HG03139 (cell line): ENCODE results near the gene ZBTB47.

ENCODE experiments used
- ATAC-seq: cut with Tn5 transposase; IDR thresholded peaks from one replicate; pipeline ENCODE4 v1.9.1; 2021; ENCODE audit not compliant: unreplicated experiment

Gene ZBTB47

GRCh38 chr3:42664438-42664803 lies 10.9 kb downstream of the ZBTB47 start:
- ATAC-seq: no peak

- no peak for ATAC-seq
Measured at GRCh38 chr3:42665050-42665878, 11.8 kb downstream of the ZBTB47 start.

DNA sequence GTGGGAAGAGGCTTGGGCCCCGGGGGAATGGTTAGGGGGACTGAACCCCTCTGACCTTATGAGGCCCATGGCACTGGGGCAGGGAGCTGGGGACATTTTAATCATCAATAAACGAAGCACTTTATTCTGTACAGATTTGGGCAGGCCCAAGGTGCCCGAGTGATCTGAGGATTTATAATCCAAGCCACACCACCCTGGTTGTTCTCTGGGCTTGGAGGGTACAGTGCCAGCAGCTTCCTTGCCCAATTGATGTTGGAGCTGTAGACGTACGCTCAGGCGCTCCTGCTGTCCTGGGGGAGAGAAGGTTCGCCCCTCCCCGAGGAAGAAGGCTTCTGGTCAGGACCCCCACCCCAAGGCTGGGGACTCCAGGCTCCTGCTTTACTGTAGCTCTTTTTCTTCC lies 12.5 kb downstream of the ZBTB47 start:
- ATAC-seq: no peak

DNA sequence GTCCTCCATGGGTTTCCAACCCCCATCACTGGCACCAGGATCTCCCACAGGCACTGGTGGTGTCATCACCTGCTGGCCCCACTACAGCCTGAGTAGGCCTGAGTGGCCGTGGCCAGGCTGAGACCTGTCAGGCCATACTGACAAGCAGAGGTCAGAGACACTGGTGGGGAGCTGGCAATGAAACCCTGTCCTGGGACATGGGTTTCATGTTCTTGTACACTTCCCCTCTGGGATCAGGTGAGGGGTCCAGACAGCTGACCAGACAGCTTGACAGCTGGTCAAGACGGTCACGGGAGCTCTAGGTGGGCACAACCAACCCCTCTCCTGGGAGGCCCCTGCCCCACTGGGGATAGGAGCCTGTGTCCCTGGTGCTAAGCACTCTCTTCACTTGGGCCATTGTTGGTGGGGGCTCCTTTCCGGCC lies 13.1 kb downstream of the ZBTB47 start:
- ATAC-seq: no peak

DNA sequence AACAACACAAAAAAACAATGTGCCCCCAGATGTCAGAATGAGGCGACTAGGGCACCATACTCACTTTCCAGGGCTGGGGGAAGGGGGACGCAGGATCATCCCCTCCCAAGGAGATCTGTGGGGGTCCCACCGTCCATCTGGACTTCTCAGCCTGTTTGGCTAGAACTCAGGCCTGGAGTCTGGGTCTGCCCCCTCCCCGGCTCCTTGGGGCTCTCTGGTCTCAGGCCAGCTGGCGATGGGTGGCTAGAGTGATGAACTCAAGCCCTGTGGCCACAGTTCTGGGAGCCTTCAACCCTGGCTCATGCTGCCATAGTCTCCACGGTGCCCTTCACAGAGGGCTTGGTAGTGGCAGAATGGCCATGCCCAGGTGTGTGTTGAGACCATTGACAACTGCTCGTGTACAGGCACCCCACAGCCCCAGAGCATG lies 13.6 kb downstream of the ZBTB47 start:
- ATAC-seq: no peak

GRCh38 chr3:42667523-42668412 lies 14.3 kb downstream of the ZBTB47 start:
- no peak for ATAC-seq

- no peak for ATAC-seq
Measured at GRCh38 chr3:42668413-42668760, 14.9 kb downstream of the ZBTB47 start.

- no peak for ATAC-seq
Measured at GRCh38 chr3:42668793-42669217, 15.3 kb downstream of the ZBTB47 start.

- ATAC-seq: no peak
Measured at GRCh38 chr3:42670051-42670576, 16.6 kb downstream of the ZBTB47 start.

- ATAC-seq: no peak
Measured at GRCh38 chr3:42670670-42671069, 17.2 kb downstream of the ZBTB47 start.

- no peak for ATAC-seq
Measured at GRCh38 chr3:42672515-42672914, 19.0 kb downstream of the ZBTB47 start.

DNA sequence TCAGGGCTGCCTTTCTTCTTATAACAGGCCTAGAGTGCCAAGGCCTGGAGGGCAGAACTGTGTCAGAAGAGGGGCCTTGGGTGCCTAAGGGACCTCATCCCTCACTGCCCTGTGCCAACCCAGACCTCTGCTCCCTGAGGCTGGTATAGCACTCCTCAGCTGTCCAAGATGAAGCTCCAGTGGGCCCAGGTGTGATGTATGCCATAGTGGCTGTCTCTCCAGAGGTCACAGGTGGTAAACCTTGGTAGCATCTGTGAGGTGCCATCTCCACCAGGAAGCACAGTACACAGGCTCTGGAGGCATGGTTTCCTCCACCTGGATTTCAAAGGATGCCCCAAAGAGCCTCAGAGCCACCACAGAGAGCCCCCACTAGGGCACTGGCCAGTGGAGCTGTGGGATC lies 19.6 kb downstream of the ZBTB47 start:
- ATAC-seq: no peak

GRCh38 chr3:42674146-42674545 lies 20.6 kb downstream of the ZBTB47 start:
- ATAC-seq: no peak

DNA sequence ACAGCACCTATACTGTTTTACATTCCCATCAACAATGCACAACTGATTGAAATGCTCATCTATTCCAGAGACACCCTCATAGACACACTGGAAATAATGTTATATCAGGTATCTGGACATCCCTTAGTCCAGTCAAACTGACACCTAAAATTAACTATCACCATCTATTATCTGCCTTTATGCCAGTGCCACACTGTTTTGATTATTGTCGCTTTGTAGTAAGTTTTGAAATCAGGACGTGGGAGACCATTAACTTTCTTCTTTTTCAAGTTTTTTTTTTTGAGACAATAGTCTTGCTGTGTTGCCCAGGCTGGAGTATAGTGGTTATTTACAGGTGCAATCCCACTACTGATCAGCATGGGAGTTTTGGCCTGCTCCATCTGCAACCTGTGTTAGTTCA lies 22.4 kb downstream of the ZBTB47 start:
- no peak for ATAC-seq

GRCh38 chr3:42678447-42678846 lies 24.9 kb downstream of the ZBTB47 start:
- ATAC-seq: no peak

DNA sequence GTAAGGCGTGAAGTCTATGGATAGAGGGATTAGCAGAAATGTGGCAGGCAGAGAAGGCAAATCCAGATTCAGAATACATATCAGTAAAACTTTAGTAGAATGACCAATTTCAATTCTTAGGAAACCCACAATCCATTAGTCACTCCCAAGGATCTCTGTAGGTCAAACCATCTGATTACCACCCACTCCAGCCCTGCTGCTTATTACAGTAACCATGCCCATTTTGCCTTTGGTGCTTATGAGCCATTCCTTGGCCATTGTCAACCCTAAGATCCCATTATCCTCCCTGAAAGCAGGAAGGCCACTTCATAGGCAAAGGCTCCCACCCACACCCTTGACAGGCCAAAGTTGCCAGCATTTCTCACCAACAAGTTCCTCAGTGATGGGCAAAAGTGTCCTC lies 26.8 kb downstream of the ZBTB47 start:
- ATAC-seq: no peak

DNA sequence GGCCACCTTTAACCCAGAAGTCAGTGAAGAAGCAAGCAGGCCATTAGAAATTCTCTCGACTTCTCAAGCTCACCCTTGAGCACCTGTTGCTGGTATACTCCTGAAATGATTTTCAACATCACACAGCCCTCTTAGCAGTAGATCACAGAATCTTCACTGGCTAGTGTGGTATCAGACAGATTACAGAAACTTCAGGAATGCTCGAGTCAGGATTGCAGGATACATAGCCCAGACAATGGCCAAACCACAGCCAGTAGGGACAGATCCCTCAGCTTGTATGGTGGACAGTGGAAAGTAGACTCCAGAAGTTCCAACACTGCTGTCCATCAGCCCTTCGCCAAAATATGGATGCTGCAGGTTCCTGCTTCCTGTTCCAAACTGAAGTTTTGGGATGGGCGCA lies 27.3 kb downstream of the ZBTB47 start:
- ATAC-seq: no peak

- ATAC-seq: no peak
Measured at GRCh38 chr3:42681361-42682038, 28.0 kb downstream of the ZBTB47 start.

- no peak for ATAC-seq
Measured at GRCh38 chr3:42682301-42683070, 29.0 kb downstream of the ZBTB47 start.

DNA sequence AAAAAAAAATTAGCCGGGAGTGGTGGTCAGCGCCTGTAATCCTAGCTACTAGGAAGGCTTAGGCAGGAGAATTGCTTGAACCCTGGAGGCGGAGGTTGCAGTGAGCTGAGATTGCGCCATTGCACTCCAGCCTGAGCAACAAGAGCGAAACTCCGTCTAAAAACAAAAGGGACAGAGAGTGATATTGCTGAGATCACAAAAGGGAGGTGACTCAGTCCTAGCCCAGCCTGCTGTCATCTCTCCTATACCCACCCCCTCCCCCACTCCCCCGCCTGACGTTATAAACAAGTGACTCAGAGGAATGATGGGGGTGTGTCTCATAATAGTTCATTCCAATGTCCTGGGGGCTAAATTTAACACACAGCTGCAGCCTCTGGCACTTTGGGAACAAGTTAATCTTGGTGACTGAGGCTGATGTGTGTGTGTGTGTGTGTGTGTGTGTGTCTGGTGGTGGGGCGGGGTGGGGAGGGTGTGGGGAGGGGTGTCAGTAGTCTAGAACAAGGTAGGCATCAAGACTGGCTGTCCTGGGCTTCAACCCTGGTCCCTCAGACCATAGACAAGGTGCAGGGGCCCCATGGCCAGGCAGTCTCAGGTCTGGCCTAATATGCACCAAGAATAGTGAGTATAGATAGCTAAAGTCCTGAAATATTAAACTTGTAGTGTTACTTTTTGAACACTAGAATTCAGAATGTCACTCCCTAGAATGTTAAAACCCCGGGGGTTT lies 30.5 kb downstream of the ZBTB47 start:
- ATAC-seq: no peak
